Gastrocnemius medialis (tissue), 4 donors: Measurements from ENCODE around the gene MAP3K13. TPM values are rescaled to one million over a fixed set of nuclear protein-coding genes. Genes with fewer than 3 reads are reported as not detected.
"Not testable (repeated sequence)": the region's sequence is repeated elsewhere in the genome, so short reads cannot be mapped to it uniquely, and the experiment has no call there.

ENCODE experiments used
- ATAC-seq, 2 donors: fragments of 150-250 bp; one replicate each; pipeline ENCODE4 v1.9.1; 2016
- DNase-seq, 2 donors: peaks; one replicate each; pipeline ENCODE4 v3.0.0-alpha.2; 2019
- H3K27ac ChIP-seq, 4 donors: fragments of 200-600 bp; sonication (generic); 1 replicate in 1 of 4; 2 replicates in 3 of 4; pipeline ENCODE4 v1.5.1; 2016 to 2018; ENCODE audit warnings: mild to moderate bottlenecking in 2 of 4, moderate library complexity in 1 of 4
- H3K27me3 ChIP-seq, 3 donors: fragments of 200-600 bp; sonication (generic) in 2 of 3; 1 replicate in 1 of 3; 2 replicates in 2 of 3; pipeline versions ENCODE4 v1.5.1 to v1.6.0; 2016 to 2019; ENCODE audit warnings: mild to moderate bottlenecking in 1 of 3, moderate library complexity in 1 of 3
- H3K36me3 ChIP-seq, 2 donors: fragments of 200-600 bp; sonication (generic) in 1 of 2; one replicate each; pipeline ENCODE4 v1.5.1; 2017 to 2018
- H3K4me1 ChIP-seq, 2 donors: fragments of 200-600 bp; sonication (generic) in 1 of 2; one replicate each; pipeline ENCODE4 v1.5.1; 2016 to 2017; ENCODE audit warnings: mild to moderate bottlenecking in 2 of 2
- H3K4me3 ChIP-seq, 4 donors: fragments of 200-600 bp; sonication (generic) in 3 of 4; 1 replicate in 1 of 4; 2 replicates in 3 of 4; pipeline ENCODE4 v1.5.1; 2016 to 2019; ENCODE audit warnings: mild to moderate bottlenecking in 2 of 4
- H3K9me3 ChIP-seq, 3 donors: fragments of 200-600 bp; sonication (generic) in 2 of 3; 1 replicate in 1 of 3; 2 replicates in 2 of 3; pipeline ENCODE4 v1.5.1; 2016 to 2019
- CTCF ChIP-seq, 5 experiments: fragments of 450-650 bp in 3 of 5; fragments of 200-600 bp in 2 of 5; sonication (generic) in 2 of 5; IDR thresholded peaks in 4 of 5; conservative IDR thresholded peaks in 1 of 5; 1 replicate in 4 of 5; 2 replicates in 1 of 5; pipeline ENCODE4 v1.5.1; 2016 to 2019; ENCODE audit warnings: antibody characterized with exemption in 5 of 5, mild to moderate bottlenecking in 3 of 5, moderate library complexity in 3 of 5
- POLR2A ChIP-seq, 2 donors: fragments of 450-650 bp; IDR thresholded peaks; one replicate each; pipeline ENCODE4 v1.6.1; 2017; ENCODE audit warnings: antibody characterized with exemption in 2 of 2, mild to moderate bottlenecking in 2 of 2, moderate library complexity in 2 of 2
- in situ Hi-C, 4 donors: fragments of 200-750 bp; cut with MboI; loops; one replicate each; pipeline versions ENCODE4 v1.15.0 to v1.8.0; 2017; ENCODE audit warnings: low sequenced_read_pairs in 4 of 4
- intact Hi-C: fragments of 100-400 bp; cut with DNase I; formaldehyde crosslinking; loops from one replicate; pipeline ENCODE4 v1.15.1; 2023; ENCODE audit warnings: low total_unique reads
- total RNA-seq, 4 donors: library from RNA; depleted of rRNA; stranded (reverse); fragments of >200 nt; gene quantifications; one replicate each; pipeline versions ENCODE4 v1.1.0 to v1.2.3, GENCODE V29; 2016

MAP3K13 gene
- total RNA-seq, 4 donors from 2014 or later, result 1.6 to 6.5 (median 4.6) TPM

GRCh38 chr3:185411133-185411532 is 48.2 kb downstream of the MAP3K13 start:
- Histone ChIP-seq H3K9me3 (no peaks in the 10 kb centered on the region), H3K4me1 (peaks cover 0 to under 1% of the 10 kb centered on the region in 2 donors), H3K36me3 (no peaks in the 10 kb centered on the region), H3K27ac (no peak overlapping the region), H3K27me3 (no peaks in the 10 kb centered on the region), H3K4me3 (no peak overlapping the region)
- no peak for DNase-seq
- TF ChIP-seq CTCF (IDR thresholded peaks at IDR 0.05 in 4 of 5, conservative IDR thresholded peaks at IDR 0.05 in 1 of 5) (no peak), POLR2A (IDR thresholded peaks at IDR 0.05) (no peak)
- intact Hi-C loops (no loop called here), in situ Hi-C loops (no loop called here)
- no peak for ATAC-seq

GRCh38 chr3:185416513-185416912 is 53.6 kb downstream of the MAP3K13 start:
- no peaks in the 10 kb centered on the region for H3K27me3 ChIP-seq
- H3K9me3 ChIP-seq, result no peaks in the 10 kb centered on the region
- H3K4me3 ChIP-seq, result no peak overlapping the region
- no peak for DNase-seq
- H3K4me1 ChIP-seq, result peaks cover 0 to 5% of the 10 kb centered on the region in 2 donors
- intact Hi-C loops, result no loop called here
- no peaks in the 10 kb centered on the region for H3K36me3 ChIP-seq
- no peak for ATAC-seq
- no peak for TF ChIP-seq POLR2A (IDR thresholded peaks at IDR 0.05)
- TF ChIP-seq CTCF (IDR thresholded peaks at IDR 0.05 in 4 of 5, conservative IDR thresholded peaks at IDR 0.05 in 1 of 5), result no peak
- in situ Hi-C loops, result no loop called here
- no peak overlapping the region for H3K27ac ChIP-seq

- H3K4me1 ChIP-seq, result peaks cover 4 to 11% of the 10 kb centered on the region in 2 donors
- H3K27ac ChIP-seq, ATAC-seq, intact Hi-C loops, in situ Hi-C loops, H3K27me3 ChIP-seq, DNase-seq, H3K9me3 ChIP-seq, H3K4me3 ChIP-seq, H3K36me3 ChIP-seq: not testable (repeated sequence)
Observed at GRCh38 chr3:185418561-185418977, 55.6 kb downstream of the MAP3K13 start.

- in situ Hi-C loops (no loop called here), intact Hi-C loops (no loop called here)
- H3K9me3 ChIP-seq, result no peaks in the 10 kb centered on the region
- TF ChIP-seq CTCF (IDR thresholded peaks at IDR 0.05 in 4 of 5, conservative IDR thresholded peaks at IDR 0.05 in 1 of 5) (no peak), POLR2A (IDR thresholded peaks at IDR 0.05) (no peak)
- no peak overlapping the region for H3K27ac ChIP-seq
- no peaks in the 10 kb centered on the region for H3K27me3 ChIP-seq
- H3K36me3 ChIP-seq, result no peaks in the 10 kb centered on the region
- ATAC-seq (no peak), DNase-seq (no peak)
- no peak overlapping the region for H3K4me3 ChIP-seq
- peaks cover 4 to 11% of the 10 kb centered on the region in 2 donors for H3K4me1 ChIP-seq
Observed at GRCh38 chr3:185420762-185421161, 57.8 kb downstream of the MAP3K13 start.

GRCh38 chr3:185421577-185422232 is 58.8 kb downstream of the MAP3K13 start:
- H3K27ac ChIP-seq, result no peak overlapping the region
- no peaks in the 10 kb centered on the region for H3K9me3 ChIP-seq
- no peaks in the 10 kb centered on the region for H3K27me3 ChIP-seq
- H3K36me3 ChIP-seq, result no peaks in the 10 kb centered on the region
- intact Hi-C loops (no loop called here), in situ Hi-C loops (no loop called here)
- peaks cover 4 to 11% of the 10 kb centered on the region in 2 donors for H3K4me1 ChIP-seq
- no peak for DNase-seq
- ATAC-seq, result no peak
- H3K4me3 ChIP-seq, result no peak overlapping the region
- TF ChIP-seq POLR2A (IDR thresholded peaks at IDR 0.05), result no peak
- TF ChIP-seq CTCF (IDR thresholded peaks at IDR 0.05 in 4 of 5, conservative IDR thresholded peaks at IDR 0.05 in 1 of 5), result no peak
